Activated CD4-positive, CD25-positive, alpha-beta regulatory T cell treated with anti-CD3 and anti-CD28 coated beads, Interleukin-2, amount 50 U/mL, for 24 hours (primary cell): Measurements from ENCODE around the gene DNAJC4.

Experiments
- ATAC-seq, 2 donors: fragments of 150-1000 bp; cut with Tn5 transposase; one replicate each; pipeline ENCODE4 v1.10.0; 2021; ENCODE audit warnings: mild to moderate bottlenecking in 1 of 2, moderate library complexity in 1 of 2

DNAJC4 gene

GRCh38 chr11:64230985-64231365 lies 627 bp downstream of the DNAJC4 start:
- ATAC-seq: no peak

GRCh38 chr11:64231546-64231945 lies 1.2 kb downstream of the DNAJC4 start:
- ATAC-seq: no peak

GRCh38 chr11:64232182-64232966 lies 2.0 kb downstream of the DNAJC4 start:
- ATAC-seq: no peak

- no peak for ATAC-seq
These were observed 2.6 kb downstream of the DNAJC4 start for GRCh38 chr11:64232967-64233315.

DNA sequence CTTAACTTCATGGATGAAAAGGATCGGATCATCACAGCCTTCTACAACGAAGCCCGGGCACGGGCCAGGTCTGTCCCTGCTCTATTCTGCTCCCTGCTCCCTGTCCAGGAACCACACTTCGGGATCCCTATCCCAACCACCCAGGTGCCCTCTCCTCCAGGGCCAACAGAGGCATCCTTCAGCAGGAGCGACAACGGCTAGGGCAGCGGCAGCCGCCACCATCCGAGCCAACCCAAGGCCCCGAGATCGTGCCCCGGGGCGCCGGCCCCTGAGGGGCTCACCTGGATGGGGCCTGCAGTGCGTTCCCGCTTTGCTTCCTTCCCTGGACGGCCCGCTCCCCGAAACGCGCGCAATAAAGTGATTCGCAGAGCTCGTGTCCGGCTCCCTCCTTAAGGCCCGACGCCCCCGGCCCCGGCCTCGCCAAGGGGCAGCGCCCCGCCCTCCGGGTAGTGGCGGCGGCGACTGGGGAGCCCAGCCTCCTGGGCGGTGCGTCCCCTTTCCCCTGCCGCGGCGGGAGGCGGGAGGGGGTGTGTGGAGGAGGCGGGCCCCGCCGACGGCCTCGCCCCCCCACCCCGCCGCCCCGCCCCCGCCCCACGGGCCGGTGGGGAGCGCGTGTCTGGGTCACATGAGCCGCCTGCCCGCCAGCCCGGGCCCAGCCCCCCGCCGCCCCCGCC lies 3.7 kb downstream of the DNAJC4 start, which contains the start of gene VEGFB:
Gene VEGFB, plus strand, starts transcription at position 672 of the 674 bp plus-strand sequence. CDS start 250 bp downstream, outside the sequence.
- peak; percentile 49 to 59 for ATAC-seq

GRCh38 chr11:64234647-64235379 lies 4.5 kb downstream of the DNAJC4 start:
- peak; percentile 57 to 61 for ATAC-seq

- ATAC-seq: no peak
These were observed 5.3 kb downstream of the DNAJC4 start for GRCh38 chr11:64235437-64236161.

DNA sequence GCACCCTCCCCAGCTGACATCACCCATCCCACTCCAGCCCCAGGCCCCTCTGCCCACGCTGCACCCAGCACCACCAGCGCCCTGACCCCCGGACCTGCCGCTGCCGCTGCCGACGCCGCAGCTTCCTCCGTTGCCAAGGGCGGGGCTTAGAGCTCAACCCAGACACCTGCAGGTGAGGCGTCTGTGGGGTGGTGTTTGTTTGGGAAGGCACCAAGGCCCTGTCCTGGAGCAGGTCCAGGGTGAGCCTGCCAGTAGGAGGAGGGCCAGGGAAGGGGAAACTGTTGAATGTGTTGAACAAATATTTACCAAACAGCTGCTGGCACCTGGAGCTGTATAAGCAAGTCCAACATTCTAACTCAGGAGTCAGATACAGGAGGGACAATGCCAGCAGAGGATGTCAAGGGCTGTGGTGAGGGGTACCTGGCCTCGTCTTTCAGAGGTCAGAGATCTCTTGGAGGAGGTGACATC lies 7.2 kb downstream of the DNAJC4 start:
- ATAC-seq: no peak

DNA sequence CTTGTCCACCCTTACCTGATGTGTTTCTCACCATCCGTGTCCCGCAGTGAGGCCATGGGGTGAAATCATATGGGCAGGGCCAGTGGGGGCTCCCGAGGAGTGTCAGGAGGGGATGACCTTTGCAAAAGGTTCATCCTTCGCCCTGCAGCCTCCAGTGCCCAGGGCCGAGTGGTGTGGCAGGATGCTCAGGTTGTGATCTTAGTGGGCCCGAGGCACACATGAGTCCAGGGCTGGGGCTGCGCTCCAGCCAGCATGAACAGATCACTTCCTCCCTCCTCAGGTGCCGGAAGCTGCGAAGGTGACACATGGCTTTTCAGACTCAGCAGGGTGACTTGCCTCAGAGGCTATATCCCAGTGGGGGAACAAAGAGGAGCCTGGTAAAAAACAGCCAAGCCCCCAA lies 7.7 kb downstream of the DNAJC4 start:
- no peak for ATAC-seq

DNA sequence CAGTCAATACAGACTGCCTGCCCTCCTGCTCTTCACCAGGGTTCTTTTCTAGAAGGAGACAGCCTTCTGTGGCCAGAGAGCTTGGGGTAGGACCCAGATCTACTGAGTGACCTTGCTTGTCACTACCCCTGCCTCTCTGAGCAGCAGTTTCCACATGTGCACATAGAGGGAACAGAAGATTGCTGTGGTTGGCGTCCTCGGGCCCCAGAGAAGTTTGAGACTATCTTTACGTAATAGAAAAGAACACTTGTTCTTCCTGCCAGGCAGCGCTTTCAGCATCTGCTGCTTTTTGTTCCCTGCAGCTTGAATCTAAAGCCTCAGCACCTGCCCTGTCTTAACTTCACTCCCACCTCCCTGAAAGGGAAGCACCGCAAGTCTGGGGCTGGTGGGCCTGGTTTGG lies 8.7 kb downstream of the DNAJC4 start:
- ATAC-seq: no peak

DNA sequence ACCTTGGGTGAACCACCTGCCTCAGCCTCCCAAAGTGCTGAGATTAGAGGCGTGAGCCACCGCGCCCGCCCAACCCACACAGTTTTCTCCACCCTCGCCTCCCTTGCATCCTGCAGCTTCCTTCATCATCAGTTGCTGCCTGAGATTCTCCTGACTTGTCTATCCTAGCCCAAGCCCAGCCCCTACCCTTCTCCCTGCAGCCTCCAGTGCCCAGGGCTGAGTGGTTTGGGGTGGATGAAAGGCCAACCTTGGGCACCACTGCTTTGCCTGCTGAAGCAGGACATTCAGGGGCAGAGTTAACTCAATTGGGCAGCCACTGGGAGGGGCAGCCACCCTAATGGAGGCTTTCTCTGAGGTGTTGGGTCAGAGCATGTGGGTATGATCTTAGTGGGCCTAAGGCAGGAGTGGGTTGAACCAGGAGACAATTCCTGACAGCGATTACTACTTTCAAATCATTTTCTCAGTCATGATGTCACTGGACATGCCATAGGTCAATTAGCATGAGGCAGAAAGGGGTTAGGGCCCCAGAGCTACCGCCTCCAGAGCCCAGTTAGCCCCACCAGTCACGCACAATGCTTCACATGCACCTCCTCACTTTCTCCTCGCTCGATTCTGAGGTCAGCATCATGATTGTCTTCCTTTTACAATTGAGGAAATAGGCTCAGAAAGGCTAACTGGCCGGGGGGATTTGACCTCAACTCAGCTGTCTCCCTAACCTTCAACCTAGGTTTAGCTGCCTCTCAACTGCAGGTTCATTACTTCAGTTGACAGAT lies 9.5 kb downstream of the DNAJC4 start:
- no peak for ATAC-seq

DNA sequence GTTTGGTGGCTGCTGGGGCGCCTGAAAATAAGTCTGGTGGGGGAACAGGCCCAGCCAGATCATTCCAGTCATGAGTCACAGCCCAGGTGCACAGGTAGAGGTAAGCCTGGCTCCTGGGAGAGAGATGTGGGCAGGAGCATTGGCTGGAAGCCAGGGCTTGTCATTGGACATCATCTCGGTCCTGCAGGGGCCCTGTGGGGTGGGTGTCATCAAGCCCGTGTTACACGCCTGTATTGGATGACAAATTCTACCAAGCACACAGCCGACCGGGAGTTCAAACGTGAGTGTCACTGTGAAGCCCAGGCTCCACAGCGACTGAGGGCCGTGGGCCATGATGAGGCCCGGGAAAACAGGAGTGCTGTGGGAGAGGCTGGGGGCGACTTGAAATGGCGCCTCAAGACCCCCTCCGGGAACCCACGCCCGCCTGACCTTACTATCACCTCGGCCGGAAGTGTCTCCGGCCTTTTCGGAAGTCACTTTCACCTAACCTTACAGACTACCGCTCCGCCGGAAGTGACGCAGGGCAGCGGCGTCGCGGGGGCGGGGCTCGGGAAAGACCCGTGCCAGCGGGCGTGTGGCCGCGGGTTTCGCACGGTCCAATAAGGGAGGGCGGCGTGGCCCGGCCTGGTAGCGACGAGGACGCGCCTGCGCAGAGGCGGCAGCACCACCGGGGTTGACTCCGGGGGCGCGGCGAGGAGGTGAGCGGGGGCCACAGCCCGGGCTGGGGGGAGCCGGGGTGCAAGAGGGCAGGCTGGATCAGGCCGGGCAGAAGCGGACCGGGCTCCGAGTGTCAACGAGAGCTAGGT lies 10.3 kb downstream of the DNAJC4 start, which contains the start of gene FKBP2:
Gene FKBP2, plus strand, starts transcription at position 661 of the 806 bp plus-strand sequence. CDS start 1,293 bp downstream, outside the sequence.
- ATAC-seq: peak; percentile 58 to 68

- ATAC-seq: peak; percentile 74
These were observed 10.8 kb downstream of the DNAJC4 start for GRCh38 chr11:64241241-64241490.

DNA sequence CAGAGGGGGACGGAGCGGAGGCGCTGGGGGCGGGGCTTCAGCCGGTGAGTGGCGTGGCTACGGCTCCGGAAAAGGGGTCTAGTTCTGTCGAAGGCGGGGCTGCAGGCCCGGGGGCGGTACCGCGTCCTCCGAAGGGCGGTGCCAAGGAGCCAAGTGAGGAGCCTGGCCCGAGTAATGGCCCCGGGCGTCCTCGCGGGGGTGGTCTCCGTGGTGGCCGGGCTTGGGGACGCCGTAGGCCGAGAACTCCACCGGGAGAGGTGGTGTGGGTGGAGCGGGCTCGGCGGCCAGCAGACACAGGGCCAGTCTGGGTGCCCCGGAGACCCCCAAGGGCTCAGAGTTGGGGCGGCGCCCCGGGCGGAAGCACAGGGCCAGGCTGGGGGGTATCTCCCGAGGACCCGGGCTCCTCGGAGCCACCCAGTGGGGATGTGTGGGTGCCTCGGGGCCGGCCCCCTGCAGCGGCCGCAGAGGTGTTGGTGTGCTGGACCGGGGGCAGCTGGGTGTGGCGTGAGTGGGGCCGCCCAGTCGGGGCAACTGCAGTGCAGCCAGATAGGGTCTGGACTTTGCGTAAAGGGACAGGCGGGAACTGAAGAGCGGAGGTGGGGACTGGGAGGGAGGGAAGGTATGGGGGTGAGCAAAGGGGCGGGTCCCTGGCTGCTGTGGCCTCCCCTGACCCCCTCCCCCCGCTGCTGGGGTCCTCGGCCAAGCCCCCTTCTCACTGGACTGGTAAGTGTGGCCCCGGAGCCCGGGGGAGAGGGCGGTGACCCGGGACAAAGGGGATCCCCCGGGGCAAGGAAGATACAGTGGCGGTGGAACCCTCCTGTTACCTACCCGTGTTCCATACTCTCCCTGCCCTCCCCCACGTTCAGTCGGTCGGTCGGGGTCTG lies 11.4 kb downstream of the DNAJC4 start:
- ATAC-seq: peak in 1 of 2 donors; percentile 71

DNA sequence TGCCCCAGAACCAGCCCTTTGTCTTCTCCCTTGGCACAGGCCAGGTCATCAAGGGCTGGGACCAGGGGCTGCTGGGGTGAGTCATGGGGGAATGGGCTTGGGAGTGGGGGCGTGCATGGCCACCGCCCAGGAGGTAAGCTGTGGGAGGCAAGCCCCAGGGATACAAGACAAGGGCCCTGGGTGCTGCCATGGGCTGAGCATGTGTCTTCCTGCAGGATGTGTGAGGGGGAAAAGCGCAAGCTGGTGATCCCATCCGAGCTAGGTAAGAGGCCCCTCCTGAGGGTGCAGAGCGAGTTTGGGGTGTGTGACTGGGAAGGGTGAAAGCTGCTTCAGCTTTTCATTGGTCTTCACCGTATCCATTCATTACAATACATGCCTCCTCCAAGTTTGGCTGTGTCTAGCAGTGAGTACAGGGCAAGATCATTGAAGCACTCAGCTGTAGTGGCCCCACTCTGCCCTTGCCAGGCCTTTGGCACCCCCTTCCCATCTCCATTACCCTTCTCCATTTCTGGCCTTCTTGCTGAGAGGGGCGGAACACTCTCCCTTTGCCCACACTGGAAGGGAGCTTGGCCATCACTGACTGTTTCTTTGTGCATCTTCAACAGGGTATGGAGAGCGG lies 13.0 kb downstream of the DNAJC4 start:
- ATAC-seq: no peak

GRCh38 chr11:64244107-64244506 lies 13.8 kb downstream of the DNAJC4 start:
- no peak for ATAC-seq

DNA sequence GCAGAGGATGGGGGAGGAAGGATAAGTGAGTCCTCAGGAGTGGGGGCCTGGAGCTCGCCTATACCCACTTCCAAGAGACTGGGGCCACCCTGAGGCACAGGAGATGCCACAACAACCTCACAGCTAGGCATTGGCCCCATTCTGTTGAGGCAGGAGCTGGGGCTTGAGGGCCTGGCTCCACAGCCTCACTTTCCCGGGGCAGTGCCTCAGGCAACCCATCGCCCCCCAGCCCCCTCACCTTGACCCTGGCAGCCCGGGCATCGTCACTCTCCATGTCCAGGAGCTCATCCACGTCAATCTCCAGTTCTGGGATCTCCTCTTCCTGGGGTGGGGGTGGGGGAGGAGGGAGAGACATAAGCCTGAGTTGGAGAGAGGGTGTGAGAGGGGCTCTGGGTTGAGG lies 14.6 kb downstream of the DNAJC4 start:
- ATAC-seq: no peak

- ATAC-seq: no peak
These were observed 15.1 kb downstream of the DNAJC4 start for GRCh38 chr11:64245401-64245796.

DNA sequence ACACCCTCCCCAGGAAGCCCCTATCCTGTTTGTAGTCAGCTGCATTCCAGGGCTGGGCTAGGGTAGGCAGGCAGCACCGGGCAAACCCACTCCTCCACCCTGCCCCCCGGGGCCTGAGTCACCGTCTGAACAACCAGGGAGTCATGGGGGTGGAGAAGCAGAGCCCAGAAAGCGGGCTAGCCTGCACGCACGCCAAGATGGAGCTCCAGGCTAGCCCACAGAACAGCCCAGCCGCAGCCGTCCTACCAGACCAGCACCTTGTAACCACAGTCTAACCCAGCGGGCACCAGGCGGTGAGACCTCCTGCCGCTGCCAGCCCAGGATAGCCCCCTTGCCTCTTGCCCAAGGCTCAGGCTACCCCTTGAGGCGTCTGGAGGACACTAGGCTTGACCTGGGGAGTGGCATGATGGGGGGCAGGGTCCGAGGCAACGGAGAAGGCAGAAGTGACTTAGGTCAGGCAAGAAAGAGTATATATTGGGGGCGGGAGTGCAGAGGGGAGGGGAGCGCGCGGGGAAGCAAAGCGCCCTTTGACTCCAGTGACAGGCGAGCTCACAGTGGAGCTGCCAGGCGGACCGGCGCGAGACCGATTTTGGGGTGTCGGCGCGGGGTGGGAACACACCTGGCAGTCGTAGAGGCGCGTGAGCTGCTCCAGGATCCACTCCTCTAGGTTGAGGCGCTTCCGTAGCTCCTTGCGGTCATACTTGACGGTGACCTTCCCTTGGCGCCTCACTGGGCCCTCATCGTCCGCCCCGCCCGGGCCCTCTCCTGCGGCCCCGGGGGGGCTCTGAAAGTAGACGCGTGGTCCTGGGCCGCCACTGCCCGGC lies 15.7 kb downstream of the DNAJC4 start:
- ATAC-seq: peak; percentile 25 to 34
